ENCODE results near the gene RIOK2. TPM values are rescaled to one million over a fixed set of nuclear protein-coding genes. Genes with fewer than 3 reads are reported as not detected.

The RIOK2 gene
- polyA plus RNA-seq, 1 of the 3 experiments (the other 2 are of a cell fraction), result 5.9 TPM

- Histone ChIP-seq H3K27me3 (ENCODE audit: insufficient read depth) (no peaks in the 10 kb centered on the region), H3K9ac (no peak overlapping the region), H3K4me1 (ENCODE audit: control insufficient read depth in 1 of 2, insufficient read depth in 2 of 2, low read depth in 1 of 2, low read length in 1 of 2) (no peaks in the 10 kb centered on the region), H3K9me2 (no peaks in the 10 kb centered on the region), H2AFZ (ENCODE audit: low read depth) (no peak overlapping the region), H3F3A (replicated peaks; ENCODE audit: insufficient read depth) (peaks cover 24% of the 10 kb centered on the region), H3K4me3 (ENCODE audit: low read depth in 2 of 2, low read length in 1 of 2) (no peak overlapping the region), H3K79me2 (ENCODE audit: insufficient read depth) (peaks cover 7% of the 10 kb centered on the region; the same call in 1 of the 2 replicates), H3K27ac (ENCODE audit: low read depth in 2 of 2, low read length in 1 of 2) (no peak overlapping the region), H3K9me3 (no peaks in the 10 kb centered on the region), H3K4me2 (no peak overlapping the region), H4K20me1 (ENCODE audit: insufficient read depth) (no peaks in the 10 kb centered on the region), H3K36me3 (replicated peaks in 1 of 2; ENCODE audit: control insufficient read depth in 1 of 2, insufficient read depth in 2 of 2, low read length in 1 of 2) (peaks cover 68 to 77% of the 10 kb centered on the region in 2 experiments)
- POLR2A ChIA-PET, result no interaction called here
- WGBS (ENCODE audit: low lambda C conversion rate), result 73% methylated on average over 6 of the region's 6 CpGs
- TF ChIP-seq ELF1 (IDR thresholded peaks at IDR 0.05), result no peak
- TF ChIP-seq YY1 (IDR thresholded peaks at IDR 0.05; ENCODE audit: low read depth), result no peak
- TF ChIP-seq REST (IDR thresholded peaks at IDR 0.05; ENCODE audit: low read depth, low read length), result no peak
- TF ChIP-seq RFX5 (IDR thresholded peaks at IDR 0.05; ENCODE audit: low read length), result no peak
- TF ChIP-seq IRF3 (IDR thresholded peaks at IDR 0.05; ENCODE audit: low read depth, low read length), result no peak
- TF ChIP-seq TAF1 (IDR thresholded peaks at IDR 0.05; ENCODE audit: borderline replicate concordance, low read depth, low read length), result no peak
- TF ChIP-seq PBX3 (IDR thresholded peaks at IDR 0.05), result no peak
- TF ChIP-seq EZH2phosphoT487 (IDR thresholded peaks at IDR 0.05; ENCODE audit: borderline replicate concordance, low read depth), result no peak
- TF ChIP-seq FOXJ3 (CRISPR knock-in tag; IDR thresholded peaks at IDR 0.05), result no peak
- TF ChIP-seq RCOR1 (IDR thresholded peaks at IDR 0.05; ENCODE audit: low read length), result no peak
- no peak for TF ChIP-seq SIN3A (IDR thresholded peaks at IDR 0.05; ENCODE audit: borderline replicate concordance, low read depth, low read length)
- no peak for TF ChIP-seq JUND (IDR thresholded peaks at IDR 0.05)
- TF ChIP-seq CHD2 (IDR thresholded peaks at IDR 0.05; ENCODE audit: low read length, partially characterized antibody), result no peak
- TF ChIP-seq GATA2 (CRISPR knock-in tag; IDR thresholded peaks at IDR 0.05), result no peak
- TF ChIP-seq CTCF (IDR thresholded peaks at IDR 0.05), result no peak
- TF ChIP-seq USF1 (IDR thresholded peaks at IDR 0.05; ENCODE audit: borderline replicate concordance, low read depth), result no peak
- no peak for TF ChIP-seq NRF1 (IDR thresholded peaks at IDR 0.05; ENCODE audit: low read depth, low read length)
- TF ChIP-seq FOSL2 (IDR thresholded peaks at IDR 0.05; ENCODE audit: borderline replicate concordance, low read depth), result no peak
- TF ChIP-seq MXI1 (IDR thresholded peaks at IDR 0.05; ENCODE audit: low read depth, low read length), result no peak
- CTCF ChIA-PET, result interaction anchor here (1.2 to 12.2 kb wide), 3 partner anchors 12 to 415 kb away, joined by 3 to 118 read pairs (median 12); no protein-coding TSS in a partner anchor
- no peak for DNase-seq
Observed at GRCh38 chr5:97167435-97167834, 15.6 kb downstream of the RIOK2 start.
